Measurements from ENCODE around the gene TM7SF2.

The TM7SF2 gene

GRCh38 chr11:65090628-65091027 lies 21.0 kb upstream of the TM7SF2 start:
- no peak for TF ChIP-seq CTCF (IDR thresholded peaks at IDR 0.05; ENCODE audit: low read depth, low read length)
- DNase-seq (ENCODE audit: extremely low read depth, low read depth) = no peak

GRCh38 chr11:65095427-65095826 lies 16.2 kb upstream of the TM7SF2 start:
- no peak for TF ChIP-seq CTCF (IDR thresholded peaks at IDR 0.05; ENCODE audit: low read depth, low read length)

DNA sequence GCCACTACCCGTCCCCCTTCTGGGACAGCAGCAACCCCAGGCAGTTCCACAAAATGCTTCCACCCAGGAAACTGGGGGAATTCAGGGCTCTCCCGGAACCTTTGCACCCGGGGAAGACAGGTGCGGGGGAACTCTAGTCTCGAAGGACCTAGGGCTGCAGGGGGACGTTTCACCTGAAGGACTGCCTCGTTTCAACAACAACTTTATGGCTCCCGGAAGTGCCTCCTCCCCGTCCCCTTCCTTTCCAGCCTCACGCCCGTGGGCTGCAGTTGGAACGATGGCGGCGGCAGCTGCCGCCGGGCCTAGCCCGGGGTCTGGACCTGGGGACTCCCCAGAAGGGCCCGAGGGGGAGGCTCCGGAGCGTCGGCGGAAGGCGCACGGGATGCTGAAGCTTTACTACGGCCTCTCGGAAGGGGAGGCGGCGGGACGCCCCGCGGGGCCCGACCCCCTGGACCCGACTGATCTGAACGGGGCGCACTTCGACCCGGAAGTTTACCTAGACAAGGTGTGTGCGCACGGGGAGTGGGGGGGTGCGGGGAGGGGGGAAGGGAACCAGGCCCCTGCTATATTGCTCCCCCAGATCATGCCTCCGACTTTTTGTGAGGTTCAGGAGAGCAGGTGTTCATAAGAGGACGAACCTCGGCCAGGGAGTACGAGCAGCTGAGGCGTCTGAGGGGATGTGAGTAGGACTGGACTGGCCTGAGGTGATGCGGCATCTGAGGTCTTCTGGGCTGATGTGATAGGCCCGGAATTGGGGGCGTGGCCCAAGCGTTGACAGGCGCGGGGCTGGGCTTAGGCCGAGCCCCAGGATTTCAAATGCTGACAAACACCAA lies 15.5 kb upstream of the TM7SF2 start, which contains the start of gene VPS51:
TSS of gene VPS51 (plus strand) at position 241 of the 833 bp plus-strand sequence. CDS start at position 278, 37 bp downstream.
- DNase-seq (ENCODE audit: extremely low read depth, low read depth) = peak; percentile 78
- TF ChIP-seq CTCF (IDR thresholded peaks at IDR 0.05; ENCODE audit: low read depth, low read length) = no peak

More at GRCh38 chr11:65095427-65095826, 16.2 kb upstream of the TM7SF2 start:
- DNase-seq (ENCODE audit: extremely low read depth, low read depth) = no peak

DNA sequence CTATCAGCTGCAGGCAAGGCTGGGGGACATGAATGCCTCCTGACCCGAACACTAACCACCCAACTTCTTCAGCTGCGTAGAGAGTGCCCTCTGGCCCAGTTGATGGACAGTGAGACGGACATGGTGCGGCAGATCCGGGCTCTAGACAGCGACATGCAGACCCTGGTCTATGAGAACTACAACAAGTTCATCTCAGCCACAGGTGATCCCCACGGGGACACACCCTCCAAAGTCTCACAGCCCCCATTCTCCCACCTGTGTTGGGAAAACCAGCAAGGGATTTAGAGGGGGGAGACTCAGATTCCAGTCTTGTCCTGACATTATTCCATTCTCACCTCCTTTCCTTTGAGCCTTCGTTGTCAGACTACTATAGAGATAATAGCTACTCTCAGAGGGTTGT lies 14.7 kb upstream of the TM7SF2 start:
- no peak for DNase-seq (ENCODE audit: extremely low read depth, low read depth)
- TF ChIP-seq CTCF (IDR thresholded peaks at IDR 0.05; ENCODE audit: low read depth, low read length) = no peak

DNA sequence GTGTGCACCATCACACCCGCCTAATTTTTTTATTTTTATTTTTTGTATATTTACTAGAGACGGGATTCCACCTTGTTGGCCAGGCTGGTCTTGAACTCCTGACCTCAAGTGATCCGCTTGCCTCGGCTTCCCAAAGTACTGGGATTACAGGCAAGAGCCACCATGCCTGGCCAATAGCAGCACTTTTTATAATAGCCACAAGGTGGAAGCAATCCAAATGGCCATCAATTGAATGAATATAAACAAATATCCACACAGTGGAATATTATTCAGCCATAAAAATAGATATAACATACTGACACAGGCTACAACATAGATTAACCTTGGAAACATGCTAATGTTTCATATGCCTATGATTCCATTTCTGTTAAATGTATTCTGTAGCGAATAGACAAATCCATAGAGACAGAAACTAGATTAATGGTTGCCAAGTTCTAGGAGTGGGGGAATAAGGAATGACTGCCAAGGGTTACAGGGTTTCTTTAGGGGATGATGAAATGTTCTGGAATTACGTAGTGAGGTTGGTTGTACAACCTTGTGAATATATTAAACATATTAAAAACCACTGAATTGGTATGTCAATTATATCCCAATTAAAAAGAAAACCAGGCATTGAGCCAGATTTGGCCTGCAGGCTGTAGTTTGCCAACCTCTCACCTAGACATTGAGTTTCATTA lies 10.9 kb upstream of the TM7SF2 start:
- no peak for TF ChIP-seq CTCF (IDR thresholded peaks at IDR 0.05; ENCODE audit: low read depth, low read length)
- no peak for DNase-seq (ENCODE audit: extremely low read depth, low read depth)

DNA sequence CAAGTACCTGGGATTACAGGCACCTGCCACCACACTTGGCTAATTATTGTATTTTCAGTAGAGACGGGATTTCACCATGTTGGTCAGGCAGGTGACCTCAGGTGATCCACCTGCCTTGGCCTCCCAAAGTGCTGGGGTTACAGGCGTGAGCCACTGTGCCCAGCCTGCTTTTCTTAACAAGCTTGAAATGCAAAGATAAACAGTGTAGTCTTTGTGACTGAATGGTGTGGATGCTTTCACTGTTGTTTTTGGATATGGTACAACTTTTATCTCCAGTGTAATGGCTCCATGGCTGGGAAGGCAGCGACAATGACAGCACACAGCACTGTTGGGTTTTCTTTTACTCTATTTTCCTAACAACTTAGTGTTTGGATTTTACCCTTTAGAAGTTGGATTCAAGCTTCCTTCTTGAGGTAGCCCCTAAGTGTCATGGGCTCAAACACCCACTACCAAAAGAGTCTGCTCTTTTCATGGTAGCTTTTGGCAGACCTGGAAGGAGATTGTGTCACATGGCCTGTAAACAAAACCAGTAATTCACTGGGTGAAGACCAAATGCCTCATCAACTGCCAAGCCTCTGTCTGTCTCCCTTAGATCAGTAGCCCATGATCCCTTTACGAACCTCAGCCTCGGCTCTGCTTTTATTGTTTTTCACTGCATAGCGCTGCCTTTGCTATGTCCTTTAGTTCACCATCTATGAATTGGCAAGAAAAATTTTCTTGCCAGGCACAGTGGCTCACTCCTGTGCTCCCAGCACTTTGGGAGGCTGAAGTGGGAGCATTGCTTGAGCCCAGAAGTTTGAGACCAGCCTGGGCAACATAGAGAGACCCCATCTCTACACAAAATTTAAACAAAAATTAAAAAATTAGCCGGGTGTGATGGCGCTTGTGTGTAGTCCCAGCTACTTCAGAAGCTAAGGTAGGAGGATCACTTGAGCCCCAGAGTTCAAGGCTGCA lies 9.3 kb upstream of the TM7SF2 start:
- no peak for TF ChIP-seq CTCF (IDR thresholded peaks at IDR 0.05; ENCODE audit: low read depth, low read length)
- no peak for DNase-seq (ENCODE audit: extremely low read depth, low read depth)

All from AG09319 (cell line).